PC-3 (cell line): Measurements from ENCODE around the gene SHPK. TPM values are rescaled to one million over a fixed set of nuclear protein-coding genes. Genes with fewer than 3 reads are reported as not detected.

Experiments
- ATAC-seq: fragments of 200-7000 bp; cut with Tn5 transposase; 2 replicates; pipeline ENCODE4 v1.9.1; 2020; ENCODE audit warnings: mild to moderate bottlenecking, moderate library complexity
- BruUV-seq: library from RNA; stranded (reverse); fragments of 400-500 nt; replicated peaks from 2 replicates; lab custom pipeline; 2021; lab: Mats Ljungman, UMichigan
- CTCF ChIA-PET: fragments of 300-600 bp; sonication (Branson Sonifier 250); formaldehyde crosslinking; loops from one replicate; lab custom pipeline; 2022; ENCODE audit warnings: antibody characterized with exemption; lab: Charles Lee
- POLR2A ChIA-PET: fragments of 300-600 bp; sonication (Branson Sonifier 250); formaldehyde crosslinking; loops from one replicate; lab custom pipeline; 2022; ENCODE audit warnings: antibody characterized with exemption; ENCODE audit not compliant: unreplicated experiment; lab: Charles Lee
- DNase-seq: peaks from one replicate; pipeline ENCODE4 v3.0.0-alpha.2; 2015
- H2AFZ ChIP-seq: fragments of 300-600 bp; sonication (generic); 2 replicates; pipeline ENCODE4 v1.6.0; 2016; ENCODE audit warnings: antibody characterized with exemption, low read length
- H3F3A ChIP-seq: fragments of 300-600 bp; sonication (generic); one replicate; pipeline ENCODE4 v1.6.0; 2017; ENCODE audit warnings: antibody characterized with exemption, low read length, control low read depth, mild to moderate bottlenecking; ENCODE audit not compliant: unreplicated experiment
- H3K27ac ChIP-seq: fragments of 300-600 bp; sonication (generic); 2 replicates; pipeline ENCODE4 v1.5.1; 2016; ENCODE audit warnings: mild to moderate bottlenecking, low read length
- H3K27me3 ChIP-seq: fragments of 300-600 bp; sonication (generic); 2 replicates; pipeline ENCODE4 v1.6.1; 2016; ENCODE audit warnings: low read length, mixed read lengths
- H3K36me3 ChIP-seq: fragments of 300-600 bp; sonication (generic); 2 replicates; pipeline ENCODE4 v1.6.1; 2016; ENCODE audit warnings: low read depth, mixed run types, low read length, mixed read lengths
- H3K4me1 ChIP-seq: fragments of 300-600 bp; sonication (generic); 2 replicates; pipeline ENCODE4 v1.5.1; 2016; ENCODE audit warnings: low read length; ENCODE audit not compliant: insufficient read depth
- H3K4me2 ChIP-seq: fragments of 300-600 bp; sonication (generic); 2 replicates; pipeline ENCODE4 v1.6.0; 2016; ENCODE audit warnings: low read length
- H3K4me3 ChIP-seq: fragments of 300-600 bp; sonication (generic); 2 replicates; pipeline ENCODE4 v1.5.1; 2016; ENCODE audit warnings: mild to moderate bottlenecking, low read length, mixed read lengths
- H3K79me2 ChIP-seq: fragments of 300-600 bp; sonication (generic); 2 replicates; pipeline ENCODE4 v1.6.1; 2017; ENCODE audit warnings: low read length, mixed read lengths
- H3K9ac ChIP-seq: fragments of 300-600 bp; sonication (generic); 2 replicates; pipeline ENCODE4 v1.6.0; 2016; ENCODE audit warnings: mild to moderate bottlenecking, low read length
- H3K9me2 ChIP-seq: fragments of 300-600 bp; sonication (generic); replicated peaks from 2 replicates; pipeline ENCODE4 v1.6.1; 2016; ENCODE audit warnings: mixed run types, low read length, mixed read lengths
- H3K9me3 ChIP-seq: fragments of 300-600 bp; sonication (generic); 2 replicates; pipeline ENCODE4 v1.6.1; 2016; ENCODE audit warnings: low read length, mixed read lengths
- H4K20me1 ChIP-seq: fragments of 300-600 bp; sonication (generic); 2 replicates; pipeline ENCODE4 v1.6.1; 2016; ENCODE audit warnings: low read length, mixed read lengths
- EZH2 ChIP-seq: fragments of 300-600 bp; sonication (generic); IDR thresholded peaks from one replicate; pipeline ENCODE4 v1.6.1; 2017; ENCODE audit warnings: antibody characterized with exemption, mild to moderate bottlenecking, low read length; ENCODE audit not compliant: unreplicated experiment
- EZH2phosphoT487 ChIP-seq: fragments of 300-600 bp; sonication (generic); IDR thresholded peaks from 2 replicates; pipeline ENCODE4 v1.6.1; 2018; ENCODE audit warnings: mild to moderate bottlenecking, antibody characterized with exemption, low read length, borderline replicate concordance
- intact Hi-C: fragments of 100-400 bp; cut with micrococcal nuclease; formaldehyde crosslinking; loops from 2 replicates; pipeline ENCODE4 v1.9.0; 2023
- total RNA-seq: library from RNA; depleted of rRNA; stranded (reverse); fragments of >200 nt; gene quantifications from 2 replicates; pipeline ENCODE4 v1.2.3, GENCODE V29; 2014
- TF ChIP-seq, protein P1 (sequence below): fragments of 300-600 bp; sonication (generic); conservative IDR thresholded peaks from 2 replicates; pipeline ENCODE4 v1.5.1; 2017; ENCODE audit warnings: antibody characterized with exemption, low read depth, mild to moderate bottlenecking, low read length

Gene SHPK
- total RNA-seq, 1 experiment from 2014 or later, result 22.4 TPM

DNA sequence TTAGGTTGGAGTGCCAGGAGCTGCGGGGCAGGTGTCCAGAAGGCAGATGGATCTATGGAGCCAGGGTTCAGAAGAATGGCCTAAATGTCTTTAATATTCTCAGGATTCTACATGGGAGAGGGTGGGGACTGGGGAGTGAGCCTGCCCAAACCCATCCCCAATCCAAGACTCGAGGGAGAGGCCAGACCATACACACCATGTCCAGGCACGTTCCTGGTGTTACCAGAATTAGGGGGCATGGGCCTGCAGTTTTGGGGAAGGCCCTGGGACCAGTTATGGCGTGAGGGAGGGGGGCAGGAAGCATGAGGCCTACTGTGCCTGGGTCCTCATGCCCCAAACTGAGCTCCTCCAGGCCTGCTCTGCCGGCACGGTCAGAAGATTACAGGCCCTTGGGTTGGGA is 30.5 kb upstream of the SHPK start:
- Histone ChIP-seq H3K9me2 (no peaks in the 10 kb centered on the region), H3K27me3 (no peaks in the 10 kb centered on the region), H3K4me2 (peak overlapping the region; percentile 99; the same call in 1 of the 2 replicates), H3K4me1 (peaks cover 11% of the 10 kb centered on the region; the same call in 1 of the 2 replicates), H4K20me1 (peaks cover 13% of the 10 kb centered on the region; the same call in 1 of the 2 replicates), H3K9ac (no peak overlapping the region), H3K79me2 (peaks cover 47% of the 10 kb centered on the region), H3K27ac (no peak overlapping the region), H3F3A (no peaks in the 10 kb centered on the region), H3K36me3 (no peaks in the 10 kb centered on the region), H3K9me3 (no peaks in the 10 kb centered on the region), H3K4me3 (no peak overlapping the region), H2AFZ (no peak overlapping the region)
- TF ChIP-seq, protein P1, sequence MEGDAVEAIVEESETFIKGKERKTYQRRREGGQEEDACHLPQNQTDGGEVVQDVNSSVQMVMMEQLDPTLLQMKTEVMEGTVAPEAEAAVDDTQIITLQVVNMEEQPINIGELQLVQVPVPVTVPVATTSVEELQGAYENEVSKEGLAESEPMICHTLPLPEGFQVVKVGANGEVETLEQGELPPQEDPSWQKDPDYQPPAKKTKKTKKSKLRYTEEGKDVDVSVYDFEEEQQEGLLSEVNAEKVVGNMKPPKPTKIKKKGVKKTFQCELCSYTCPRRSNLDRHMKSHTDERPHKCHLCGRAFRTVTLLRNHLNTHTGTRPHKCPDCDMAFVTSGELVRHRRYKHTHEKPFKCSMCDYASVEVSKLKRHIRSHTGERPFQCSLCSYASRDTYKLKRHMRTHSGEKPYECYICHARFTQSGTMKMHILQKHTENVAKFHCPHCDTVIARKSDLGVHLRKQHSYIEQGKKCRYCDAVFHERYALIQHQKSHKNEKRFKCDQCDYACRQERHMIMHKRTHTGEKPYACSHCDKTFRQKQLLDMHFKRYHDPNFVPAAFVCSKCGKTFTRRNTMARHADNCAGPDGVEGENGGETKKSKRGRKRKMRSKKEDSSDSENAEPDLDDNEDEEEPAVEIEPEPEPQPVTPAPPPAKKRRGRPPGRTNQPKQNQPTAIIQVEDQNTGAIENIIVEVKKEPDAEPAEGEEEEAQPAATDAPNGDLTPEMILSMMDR, result no peak
- no peak for TF ChIP-seq EZH2phosphoT487
- no peak for TF ChIP-seq EZH2
- ATAC-seq (no peak), DNase-seq (no peak)
- intact Hi-C loops, result no loop called here
- BruUV-seq, result no TSS peak
- POLR2A ChIA-PET, result no interaction called here
- CTCF ChIA-PET, result no interaction called here

DNA sequence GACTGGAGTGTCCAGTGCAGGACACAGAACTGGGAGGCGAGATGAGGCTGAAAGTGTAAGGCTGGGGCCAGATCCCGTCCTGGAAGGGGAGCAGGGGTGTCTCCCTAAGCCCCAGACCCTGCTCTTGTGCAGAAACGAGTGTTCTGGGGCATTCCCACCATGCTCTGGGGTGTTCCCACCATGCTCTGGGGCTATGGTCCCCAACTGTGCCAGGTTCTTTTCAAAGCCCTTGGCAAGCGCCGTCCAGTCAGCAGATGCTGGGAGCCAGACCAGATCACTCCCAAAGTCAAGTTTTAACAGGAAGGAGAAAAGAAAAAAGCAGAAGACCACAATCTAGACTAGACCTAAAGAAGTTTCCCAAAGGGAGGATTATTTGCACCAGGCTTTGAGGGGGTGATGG is 29.8 kb upstream of the SHPK start:
- no peaks in the 10 kb centered on the region for H3K36me3 ChIP-seq

More for the DNA sequence above, 29.8 kb upstream of the SHPK start:
- no peak overlapping the region for H2AFZ ChIP-seq
- H3F3A ChIP-seq, result no peaks in the 10 kb centered on the region
- DNase-seq (no peak), ATAC-seq (no peak)
- H3K27ac ChIP-seq, result no peak overlapping the region
- H3K4me1 ChIP-seq, result peaks cover 11% of the 10 kb centered on the region; the same call in 1 of the 2 replicates
- no peaks in the 10 kb centered on the region for H3K9me2 ChIP-seq
- H3K4me3 ChIP-seq, result no peak overlapping the region
- no peak for TF ChIP-seq EZH2
- no peak for TF ChIP-seq EZH2phosphoT487
- TF ChIP-seq, protein P1, result no peak
- H3K79me2 ChIP-seq, result peaks cover 46% of the 10 kb centered on the region
- ChIA-PET CTCF (no interaction called here), POLR2A (no interaction called here)
- H3K9ac ChIP-seq, result no peak overlapping the region
- H3K9me3 ChIP-seq, result no peaks in the 10 kb centered on the region
- no TSS peak for BruUV-seq
- H4K20me1 ChIP-seq, result peaks cover 13% of the 10 kb centered on the region; the same call in 1 of the 2 replicates
- intact Hi-C loops, result no loop called here
- no peak overlapping the region for H3K4me2 ChIP-seq
- H3K27me3 ChIP-seq, result no peaks in the 10 kb centered on the region
